T-helper 2 cell treated with Interferon-gamma antibody and Interleukin-4, amounts not matched to agents 5 μg/mL and 100 μg/mL, for 36 hours (primary cell): ENCODE results near the gene OR13C3.
"Not testable (repeated sequence)": the region's sequence is repeated elsewhere in the genome, so short reads cannot be mapped to it uniquely, and the experiment has no call there.

Experiments used
- DNase-seq: peaks from one replicate; pipeline ENCODE4 v3.0.0; 2021; ENCODE audit warnings: low spot score
- H3K27ac Mint-ChIP-seq: one replicate; pipeline ENCODE4 v1.8.0; 2021; ENCODE audit warnings: mild to moderate bottlenecking, mixed read lengths
- H3K27me3 Mint-ChIP-seq: one replicate; pipeline ENCODE4 v1.8.0; 2021; ENCODE audit warnings: low read depth, mixed read lengths
- H3K36me3 Mint-ChIP-seq: one replicate; pipeline ENCODE4 v1.8.0; 2021; ENCODE audit warnings: low read depth, mixed read lengths
- H3K4me1 Mint-ChIP-seq: one replicate; pipeline ENCODE4 v1.8.0; 2021; ENCODE audit warnings: low read depth, mixed read lengths
- H3K4me3 Mint-ChIP-seq: one replicate; pipeline ENCODE4 v1.8.0; 2022; ENCODE audit warnings: mild to moderate bottlenecking, moderate library complexity, mixed read lengths
- H3K9me3 Mint-ChIP-seq: one replicate; pipeline ENCODE4 v1.8.0; 2021; ENCODE audit warnings: mixed read lengths

The OR13C3 gene

GRCh38 chr9:104536756-104537155, at the start of gene OR13C3:
Gene OR13C3, minus strand, starts transcription at chr9:104536856. Its CDS starts 133 bp downstream, at chr9:104536723.
- no peak for DNase-seq
- H3K4me3 Mint-ChIP-seq: no peak within 1 kb of the TSS
- no peaks in the 10 kb centered on the region for H3K36me3 Mint-ChIP-seq
- no peaks in the 10 kb centered on the region for H3K4me1 Mint-ChIP-seq
- H3K27ac Mint-ChIP-seq: no peak within 1 kb of the TSS
- no peaks in the 10 kb centered on the region for H3K27me3 Mint-ChIP-seq
- no peaks in the 10 kb centered on the region for H3K9me3 Mint-ChIP-seq

- Mint-ChIP-seq H3K9me3 (no peaks in the 10 kb centered on the region), H3K27me3 (no peaks in the 10 kb centered on the region), H3K27ac (no peak overlapping the region), H3K4me3 (no peak overlapping the region), H3K4me1 (no peaks in the 10 kb centered on the region), H3K36me3 (no peaks in the 10 kb centered on the region)
- DNase-seq: no peak
These were observed 43.9 kb upstream of the OR13C3 start for GRCh38 chr9:104580562-104580961.

- Mint-ChIP-seq H3K9me3 (peaks cover 4% of the 10 kb centered on the region), H3K27ac (no peak overlapping the region), H3K27me3 (no peaks in the 10 kb centered on the region), H3K4me3 (no peak overlapping the region), H3K4me1 (no peaks in the 10 kb centered on the region), H3K36me3 (no peaks in the 10 kb centered on the region)
- no peak for DNase-seq
These were observed 40.6 kb upstream of the OR13C3 start for GRCh38 chr9:104577263-104577662.

- Mint-ChIP-seq H3K9me3 (peaks cover 4% of the 10 kb centered on the region), H3K27ac (no peak overlapping the region), H3K36me3 (no peaks in the 10 kb centered on the region), H3K27me3 (no peaks in the 10 kb centered on the region), H3K4me1 (no peaks in the 10 kb centered on the region), H3K4me3 (no peak overlapping the region)
- DNase-seq: no peak
These were observed 38.8 kb upstream of the OR13C3 start for GRCh38 chr9:104575456-104575855.

- H3K4me1 Mint-ChIP-seq: no peaks in the 10 kb centered on the region
- H3K4me3 Mint-ChIP-seq: no peak overlapping the region
- no peak overlapping the region for H3K27ac Mint-ChIP-seq
- no peak for DNase-seq
- H3K36me3 Mint-ChIP-seq: no peaks in the 10 kb centered on the region
- peaks cover 4% of the 10 kb centered on the region for H3K9me3 Mint-ChIP-seq
- no peaks in the 10 kb centered on the region for H3K27me3 Mint-ChIP-seq
These were observed 36.0 kb upstream of the OR13C3 start for GRCh38 chr9:104572612-104573011.

- Mint-ChIP-seq H3K4me1 (no peaks in the 10 kb centered on the region), H3K9me3 (peaks cover 4% of the 10 kb centered on the region), H3K36me3 (no peaks in the 10 kb centered on the region), H3K27ac (no peak within 1 kb of the TSS), H3K4me3 (no peak within 1 kb of the TSS), H3K27me3 (no peaks in the 10 kb centered on the region)
- DNase-seq: no peak
These were observed 32.2 kb upstream of the OR13C3 start, which contains the start of gene OR13C8 for GRCh38 chr9:104568868-104569267. Gene OR13C8, plus strand, starts transcription at chr9:104569168. Its CDS starts 0 bp downstream, at chr9:104569168.

GRCh38 chr9:104564358-104564757, 27.7 kb upstream of the OR13C3 start:
- Mint-ChIP-seq H3K4me3 (no peak overlapping the region), H3K4me1 (no peaks in the 10 kb centered on the region), H3K27ac (no peak overlapping the region), H3K36me3 (no peaks in the 10 kb centered on the region), H3K27me3 (no peaks in the 10 kb centered on the region), H3K9me3 (no peaks in the 10 kb centered on the region)
- no peak for DNase-seq

- Mint-ChIP-seq H3K27me3 (no peaks in the 10 kb centered on the region), H3K4me3 (no peak overlapping the region), H3K4me1 (no peaks in the 10 kb centered on the region), H3K9me3 (no peaks in the 10 kb centered on the region), H3K27ac (no peak overlapping the region), H3K36me3 (no peaks in the 10 kb centered on the region)
- no peak for DNase-seq
These were observed 20.4 kb upstream of the OR13C3 start for GRCh38 chr9:104556830-104557634.

GRCh38 chr9:104555521-104555920, 18.9 kb upstream of the OR13C3 start:
- Mint-ChIP-seq H3K4me3 (no peak overlapping the region), H3K4me1 (no peaks in the 10 kb centered on the region), H3K36me3 (no peaks in the 10 kb centered on the region), H3K9me3 (no peaks in the 10 kb centered on the region), H3K27ac (no peak overlapping the region), H3K27me3 (no peaks in the 10 kb centered on the region)
- no peak for DNase-seq

GRCh38 chr9:104553261-104553660, 16.6 kb upstream of the OR13C3 start:
- no peaks in the 10 kb centered on the region for H3K27me3 Mint-ChIP-seq
- no peak overlapping the region for H3K4me3 Mint-ChIP-seq
- no peaks in the 10 kb centered on the region for H3K36me3 Mint-ChIP-seq
- H3K9me3 Mint-ChIP-seq: no peaks in the 10 kb centered on the region
- no peak overlapping the region for H3K27ac Mint-ChIP-seq
- DNase-seq: no peak
- no peaks in the 10 kb centered on the region for H3K4me1 Mint-ChIP-seq

GRCh38 chr9:104544644-104545043, 8.0 kb upstream of the OR13C3 start:
- Mint-ChIP-seq H3K4me1 (no peaks in the 10 kb centered on the region), H3K36me3 (no peaks in the 10 kb centered on the region), H3K9me3 (no peaks in the 10 kb centered on the region), H3K27me3 (no peaks in the 10 kb centered on the region), H3K4me3 (no peak overlapping the region), H3K27ac (no peak overlapping the region)
- DNase-seq: no peak

GRCh38 chr9:104539275-104539674, 2.6 kb upstream of the OR13C3 start:
- Mint-ChIP-seq H3K36me3 (no peaks in the 10 kb centered on the region), H3K4me1 (no peaks in the 10 kb centered on the region), H3K9me3 (no peaks in the 10 kb centered on the region), H3K27ac (no peak overlapping the region), H3K27me3 (no peaks in the 10 kb centered on the region), H3K4me3 (no peak overlapping the region)
- no peak for DNase-seq

- Mint-ChIP-seq H3K4me3 (no peak within 1 kb of the TSS), H3K27me3 (no peaks in the 10 kb centered on the region), H3K4me1 (no peaks in the 10 kb centered on the region), H3K9me3 (no peaks in the 10 kb centered on the region), H3K36me3 (no peaks in the 10 kb centered on the region), H3K27ac (no peak within 1 kb of the TSS)
- DNase-seq: no peak
These were observed 9.5 kb downstream of the OR13C3 start, which contains the start of gene OR13C4 for GRCh38 chr9:104527109-104527508. Gene OR13C4, minus strand, starts transcription at chr9:104527209. Its CDS starts 0 bp downstream, at chr9:104527209.

GRCh38 chr9:104520241-104520640, 16.4 kb downstream of the OR13C3 start:
- not testable (repeated sequence) for DNase-seq, H3K27me3 Mint-ChIP-seq, H3K4me3 Mint-ChIP-seq, H3K36me3 Mint-ChIP-seq, H3K4me1 Mint-ChIP-seq, H3K27ac Mint-ChIP-seq, H3K9me3 Mint-ChIP-seq

- H3K9me3 Mint-ChIP-seq: no peaks in the 10 kb centered on the region
- H3K27me3 Mint-ChIP-seq: no peaks in the 10 kb centered on the region
- H3K27ac Mint-ChIP-seq: no peak overlapping the region
- H3K4me1 Mint-ChIP-seq: no peaks in the 10 kb centered on the region
- no peaks in the 10 kb centered on the region for H3K36me3 Mint-ChIP-seq
- H3K4me3 Mint-ChIP-seq: no peak overlapping the region
- DNase-seq: no peak
These were observed 21.8 kb downstream of the OR13C3 start for GRCh38 chr9:104514901-104515300.
